GM12875 (cell line): ENCODE data around the gene PPP1R12C.

ENCODE experiments used
- H3K4me3 ChIP-seq: one replicate; pipeline ENCODE4 v1.5.1; 2011; ENCODE audit warnings: low read depth, low read length, control low read depth
- TF ChIP-seq, protein P1 (sequence below): IDR thresholded peaks from 2 replicates; pipeline ENCODE4 v1.5.1; 2011; ENCODE audit warnings: low read depth, mild to moderate bottlenecking, control low read depth, inconsistent platforms, low read length, moderate library complexity, borderline replicate concordance; ENCODE audit not compliant: insufficient read depth

The PPP1R12C gene

DNA sequence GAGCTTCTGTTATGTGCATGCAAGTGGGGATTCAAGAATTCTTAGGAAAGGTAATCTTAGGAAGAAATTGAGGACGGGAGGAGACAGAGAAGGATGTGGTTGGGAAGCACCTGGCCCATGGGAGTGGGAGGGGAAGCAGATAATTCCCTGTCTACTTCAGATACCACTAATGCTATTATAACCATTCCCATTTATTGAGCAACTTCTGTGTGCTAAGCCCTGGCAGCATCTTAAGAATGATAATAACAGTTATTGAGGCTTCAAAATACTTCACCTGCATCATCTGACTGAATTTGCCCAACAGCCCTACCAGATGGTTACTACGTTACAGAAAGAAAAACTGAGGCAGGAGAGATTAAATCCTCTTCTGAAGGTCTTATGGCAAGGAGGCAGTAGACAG lies 40.3 kb downstream of the PPP1R12C start:
- H3K4me3 ChIP-seq = no peak overlapping the region
- TF ChIP-seq, protein P1, sequence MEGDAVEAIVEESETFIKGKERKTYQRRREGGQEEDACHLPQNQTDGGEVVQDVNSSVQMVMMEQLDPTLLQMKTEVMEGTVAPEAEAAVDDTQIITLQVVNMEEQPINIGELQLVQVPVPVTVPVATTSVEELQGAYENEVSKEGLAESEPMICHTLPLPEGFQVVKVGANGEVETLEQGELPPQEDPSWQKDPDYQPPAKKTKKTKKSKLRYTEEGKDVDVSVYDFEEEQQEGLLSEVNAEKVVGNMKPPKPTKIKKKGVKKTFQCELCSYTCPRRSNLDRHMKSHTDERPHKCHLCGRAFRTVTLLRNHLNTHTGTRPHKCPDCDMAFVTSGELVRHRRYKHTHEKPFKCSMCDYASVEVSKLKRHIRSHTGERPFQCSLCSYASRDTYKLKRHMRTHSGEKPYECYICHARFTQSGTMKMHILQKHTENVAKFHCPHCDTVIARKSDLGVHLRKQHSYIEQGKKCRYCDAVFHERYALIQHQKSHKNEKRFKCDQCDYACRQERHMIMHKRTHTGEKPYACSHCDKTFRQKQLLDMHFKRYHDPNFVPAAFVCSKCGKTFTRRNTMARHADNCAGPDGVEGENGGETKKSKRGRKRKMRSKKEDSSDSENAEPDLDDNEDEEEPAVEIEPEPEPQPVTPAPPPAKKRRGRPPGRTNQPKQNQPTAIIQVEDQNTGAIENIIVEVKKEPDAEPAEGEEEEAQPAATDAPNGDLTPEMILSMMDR = no peak

GRCh38 chr19:55076321-55076720 lies 41.1 kb downstream of the PPP1R12C start:
- H3K4me3 ChIP-seq = no peak overlapping the region
- TF ChIP-seq, protein P1 = no peak

- no peak within 1 kb of the TSS for H3K4me3 ChIP-seq
- TF ChIP-seq, protein P1 = no peak
These were observed 42.0 kb downstream of the PPP1R12C start, which contains the start of gene EPS8L1 for GRCh38 chr19:55075371-55075998. EPS8L1 (plus strand) TSS chr19:55075869; CDS start chr19:55076445, 576 bp downstream.

DNA sequence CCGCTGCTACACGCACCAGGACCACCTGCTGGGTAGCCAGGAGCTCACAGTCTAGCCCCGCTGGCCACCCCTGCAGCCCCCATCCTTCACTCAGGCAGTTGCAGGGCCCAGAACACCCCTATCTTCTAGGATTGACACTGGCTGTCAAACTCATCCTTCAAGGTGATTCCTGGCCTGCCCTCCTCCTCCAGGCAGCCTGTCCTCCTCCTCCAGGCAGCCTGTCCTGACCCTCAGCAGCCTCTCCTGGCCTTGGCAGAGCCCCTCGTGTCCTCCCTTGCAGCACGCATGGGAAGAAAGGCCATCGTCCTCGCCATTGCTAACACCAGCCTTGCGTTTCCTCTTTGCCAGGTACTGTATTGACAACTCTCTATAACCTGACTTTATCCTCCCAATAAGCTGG lies 45.5 kb downstream of the PPP1R12C start:
- TF ChIP-seq, protein P1 = no peak
- H3K4me3 ChIP-seq = no peak overlapping the region

DNA sequence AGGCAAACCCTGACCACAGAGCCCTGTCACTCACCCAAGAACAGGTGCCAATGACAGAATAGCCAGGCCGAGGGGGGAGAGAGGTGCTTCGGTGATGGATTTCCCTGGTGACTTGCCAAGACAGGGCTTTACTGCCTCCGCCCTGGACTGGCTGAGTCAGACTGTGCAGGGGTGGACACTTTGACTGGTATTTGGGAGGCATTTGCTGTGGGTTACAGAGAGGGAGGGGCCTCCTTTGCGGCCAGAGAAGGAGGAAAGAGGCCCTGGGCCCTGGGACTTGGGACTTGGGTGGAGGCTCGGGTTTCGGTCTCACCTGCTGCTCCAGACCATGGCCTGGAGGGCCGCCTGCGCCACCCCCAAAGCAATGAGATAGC lies 46.3 kb downstream of the PPP1R12C start:
- no peak overlapping the region for H3K4me3 ChIP-seq
- TF ChIP-seq, protein P1 = no peak

DNA sequence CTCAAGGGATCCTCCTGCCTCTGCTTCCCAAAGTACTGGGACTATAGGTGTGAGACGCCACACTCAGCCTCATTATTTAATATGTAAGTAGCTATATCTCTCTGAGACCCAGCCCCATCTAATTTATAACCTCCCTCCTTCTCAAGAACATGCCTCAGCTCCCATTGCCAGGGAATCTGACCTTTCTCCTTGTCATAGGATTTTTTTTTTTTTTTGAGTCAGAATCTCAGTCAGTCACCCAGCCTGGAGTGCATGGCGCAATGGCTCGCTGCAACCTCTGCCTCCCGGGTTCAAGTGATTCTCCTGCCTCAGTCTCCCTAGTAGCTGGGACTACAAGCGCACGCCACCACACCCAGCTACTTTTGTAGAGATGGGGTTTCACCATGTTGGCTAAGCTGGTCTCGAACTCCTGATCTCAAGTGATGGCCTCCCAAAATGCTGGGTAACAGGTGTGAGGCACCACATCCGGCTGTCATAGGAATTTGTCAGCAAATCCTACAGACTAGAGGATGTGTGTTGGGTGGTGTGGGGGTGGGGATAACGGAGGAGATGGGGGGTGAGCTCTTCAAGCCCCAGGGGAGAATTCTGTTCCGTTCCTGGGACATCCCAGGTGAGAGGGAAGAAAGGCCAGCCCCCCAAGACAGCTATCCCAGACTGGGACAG lies 46.8 kb downstream of the PPP1R12C start:
- TF ChIP-seq, protein P1 = no peak
- no peak overlapping the region for H3K4me3 ChIP-seq

GRCh38 chr19:55069865-55070197 lies 47.6 kb downstream of the PPP1R12C start:
- no peak overlapping the region for H3K4me3 ChIP-seq

More at GRCh38 chr19:55069865-55070197, 47.6 kb downstream of the PPP1R12C start:
- TF ChIP-seq, protein P1 = no peak
